Measurements from ENCODE around the gene TM4SF1. TPM values are rescaled to one million over a fixed set of nuclear protein-coding genes. Genes with fewer than 3 reads are reported as not detected.

Gene TM4SF1
- polyA plus RNA-seq, 1 donor from 2014 or later: 0.81 TPM

DNA sequence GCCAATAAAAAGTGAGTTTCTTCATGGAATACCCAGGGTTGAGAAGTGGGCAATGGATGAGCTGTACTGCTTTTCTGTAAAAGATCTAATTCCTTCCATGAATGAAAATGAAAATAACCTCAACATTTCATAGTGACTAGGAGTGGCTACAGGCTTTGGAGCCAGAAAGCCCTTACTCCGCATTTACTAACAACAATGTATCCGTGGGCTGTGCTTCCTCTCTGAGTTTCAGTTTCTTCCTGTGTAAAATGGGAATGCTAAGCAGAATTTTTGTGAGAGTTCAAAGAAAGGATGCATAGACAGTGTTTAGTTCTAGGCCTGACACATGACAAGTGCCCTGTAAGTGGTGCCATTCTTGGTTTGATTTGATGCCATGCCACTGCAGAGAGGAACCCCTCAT is 47.5 kb upstream of the TM4SF1 start:
- H3K27me3 ChIP-seq (ENCODE audit: insufficient read depth, low read depth, low read length): no peaks in the 10 kb centered on the region
- no peaks in the 10 kb centered on the region for H3K9me2 ChIP-seq (ENCODE audit: insufficient read depth, low read length)
- no peak overlapping the region for H3K27ac ChIP-seq (ENCODE audit: low read length)
- H4K20me1 ChIP-seq (ENCODE audit: insufficient read depth): no peaks in the 10 kb centered on the region
- no peak for TF ChIP-seq CTCF (IDR thresholded peaks at IDR 0.05; ENCODE audit: poor library complexity, severe bottlenecking)
- no peak for TF ChIP-seq RAD21 (conservative IDR thresholded peaks at IDR 0.05)
- TF ChIP-seq TAF1 (IDR thresholded peaks at IDR 0.05; ENCODE audit: low read depth): no peak
- no peak for TF ChIP-seq SMC3 (conservative IDR thresholded peaks at IDR 0.05; ENCODE audit: poor library complexity)
- no peak for TF ChIP-seq EZH2 (IDR thresholded peaks at IDR 0.05; ENCODE audit: borderline replicate concordance, insufficient read depth, low read length, poor library complexity, severe bottlenecking)
- TF ChIP-seq POLR2AphosphoS5 (IDR thresholded peaks at IDR 0.05): no peak
- TF ChIP-seq MXI1 (conservative IDR thresholded peaks at IDR 0.05; ENCODE audit: poor library complexity, severe bottlenecking): no peak
- no peak for TF ChIP-seq EP300 (conservative IDR thresholded peaks at IDR 0.05; ENCODE audit: poor library complexity, severe bottlenecking)
- no peak overlapping the region for H3K4me2 ChIP-seq (ENCODE audit: low read length)
- no peaks in the 10 kb centered on the region for H3K36me3 ChIP-seq (ENCODE audit: insufficient read depth, low read length)
- no peak overlapping the region for H3K4me3 ChIP-seq (ENCODE audit: low read length)
- H2AFZ ChIP-seq (ENCODE audit: low read depth, low read length): no peak overlapping the region
- H3K9ac ChIP-seq (ENCODE audit: low read length): no peak overlapping the region
- H3K9me3 ChIP-seq (ENCODE audit: low read length): no peaks in the 10 kb centered on the region
- H3F3A ChIP-seq (ENCODE audit: insufficient read depth, low read length, poor library complexity, severe bottlenecking): no peaks in the 10 kb centered on the region
- no peaks in the 10 kb centered on the region for H3K79me2 ChIP-seq (replicated peaks; ENCODE audit: insufficient read depth, low read length)

- Histone ChIP-seq H3K27ac (ENCODE audit: low read length) (no peak overlapping the region), H3K9me3 (ENCODE audit: low read length) (no peaks in the 10 kb centered on the region), H3K4me2 (ENCODE audit: low read length) (no peak overlapping the region), H3K79me2 (replicated peaks; ENCODE audit: insufficient read depth, low read length) (no peaks in the 10 kb centered on the region), H3K9me2 (ENCODE audit: insufficient read depth, low read length) (no peaks in the 10 kb centered on the region), H3F3A (ENCODE audit: insufficient read depth, low read length, poor library complexity, severe bottlenecking) (no peaks in the 10 kb centered on the region), H3K4me3 (ENCODE audit: low read length) (no peak overlapping the region), H2AFZ (ENCODE audit: low read depth, low read length) (no peak overlapping the region), H3K9ac (ENCODE audit: low read length) (no peak overlapping the region), H3K36me3 (ENCODE audit: insufficient read depth, low read length) (no peaks in the 10 kb centered on the region), H4K20me1 (ENCODE audit: insufficient read depth) (no peaks in the 10 kb centered on the region), H3K27me3 (ENCODE audit: insufficient read depth, low read depth, low read length) (no peaks in the 10 kb centered on the region)
- TF ChIP-seq CTCF (IDR thresholded peaks at IDR 0.05; ENCODE audit: poor library complexity, severe bottlenecking): no peak
- no peak for TF ChIP-seq EZH2 (IDR thresholded peaks at IDR 0.05; ENCODE audit: borderline replicate concordance, insufficient read depth, low read length, poor library complexity, severe bottlenecking)
- no peak for TF ChIP-seq REST (IDR thresholded peaks at IDR 0.05; ENCODE audit: borderline replicate concordance)
- no peak for TF ChIP-seq SMC3 (conservative IDR thresholded peaks at IDR 0.05; ENCODE audit: poor library complexity)
- TF ChIP-seq TAF1 (IDR thresholded peaks at IDR 0.05; ENCODE audit: low read depth): no peak
- no peak for TF ChIP-seq POLR2AphosphoS5 (IDR thresholded peaks at IDR 0.05)
- no peak for TF ChIP-seq MXI1 (conservative IDR thresholded peaks at IDR 0.05; ENCODE audit: poor library complexity, severe bottlenecking)
- no peak for TF ChIP-seq RAD21 (conservative IDR thresholded peaks at IDR 0.05)
- TF ChIP-seq EP300 (conservative IDR thresholded peaks at IDR 0.05; ENCODE audit: poor library complexity, severe bottlenecking): no peak
Measured at GRCh38 chr3:149421764-149422163, 44.3 kb upstream of the TM4SF1 start.

All from neural cell (in vitro differentiated cells).